Kidney epithelial cell (primary cell): ENCODE measurements around the gene EIF5A. TPM values are rescaled to one million over a fixed set of nuclear protein-coding genes. Genes with fewer than 3 reads are reported as not detected.

Experiments used
- DNase-seq: peaks from one replicate; pipeline ENCODE4 v3.0.0-alpha.2; 2010; ENCODE audit warnings: low read depth
- H3K27me3 ChIP-seq: 2 replicates; pipeline ENCODE4 v1.6.0; 2011; ENCODE audit warnings: low read length; ENCODE audit not compliant: control insufficient read depth, insufficient read depth
- H3K36me3 ChIP-seq: 2 replicates; pipeline ENCODE4 v1.5.1; 2011; ENCODE audit warnings: low read length; ENCODE audit not compliant: control insufficient read depth, insufficient read depth
- H3K4me3 ChIP-seq: 2 replicates; pipeline ENCODE4 v1.5.1; 2011; ENCODE audit warnings: low read depth, mild to moderate bottlenecking, control low read depth, low read length
- CTCF ChIP-seq: IDR thresholded peaks from 2 replicates; pipeline ENCODE4 v1.5.1; 2011; ENCODE audit warnings: mild to moderate bottlenecking, moderate library complexity, low read length, control low read depth, inconsistent platforms; ENCODE audit not compliant: insufficient read depth, poor library complexity, severe bottlenecking
- total RNA-seq: library from RNA; depleted of rRNA; stranded (reverse); fragments of >200 nt; gene quantifications from 2 replicates; pipeline ENCODE4 v1.2.3, GENCODE V29; 2015

Gene EIF5A
- total RNA-seq, 1 donor from 2014 or later: 490 TPM

- no peak for TF ChIP-seq CTCF
- no peak for DNase-seq
- Histone ChIP-seq H3K36me3 (no peaks in the 10 kb centered on the region), H3K4me3 (no peak overlapping the region), H3K27me3 (peaks cover 69% of the 10 kb centered on the region)
These were observed 16.7 kb upstream of the EIF5A start for GRCh38 chr17:7290685-7291084.

GRCh38 chr17:7292194-7292593, 15.2 kb upstream of the EIF5A start:
- TF ChIP-seq CTCF: no peak
- Histone ChIP-seq H3K36me3 (no peaks in the 10 kb centered on the region), H3K4me3 (no peak overlapping the region), H3K27me3 (peaks cover 63% of the 10 kb centered on the region)
- DNase-seq: no peak

GRCh38 chr17:7292729-7293128, 14.7 kb upstream of the EIF5A start:
- Histone ChIP-seq H3K27me3 (peaks cover 61% of the 10 kb centered on the region), H3K4me3 (no peak overlapping the region), H3K36me3 (no peaks in the 10 kb centered on the region)
- no peak for TF ChIP-seq CTCF
- DNase-seq: no peak

- peaks cover 59% of the 10 kb centered on the region for H3K27me3 ChIP-seq
These were observed 14.3 kb upstream of the EIF5A start for GRCh38 chr17:7293159-7293558.

GRCh38 chr17:7293816-7294613, 13.4 kb upstream of the EIF5A start:
- no peak overlapping the region for H3K4me3 ChIP-seq
- no peak for DNase-seq
- no peak for TF ChIP-seq CTCF
- no peaks in the 10 kb centered on the region for H3K36me3 ChIP-seq
- peaks cover 54% of the 10 kb centered on the region for H3K27me3 ChIP-seq

More at GRCh38 chr17:7293159-7293558, 14.3 kb upstream of the EIF5A start:
- no peaks in the 10 kb centered on the region for H3K36me3 ChIP-seq
- no peak for DNase-seq
- no peak overlapping the region for H3K4me3 ChIP-seq
- TF ChIP-seq CTCF: no peak
